HS-5 (cell line): Measurements from ENCODE around the gene CTNNB1.

Experiments
- DNase-seq: peaks from one replicate; pipeline ENCODE4 v3.0.0-alpha.2; 2012; ENCODE audit warnings: low read depth

The CTNNB1 gene

DNA sequence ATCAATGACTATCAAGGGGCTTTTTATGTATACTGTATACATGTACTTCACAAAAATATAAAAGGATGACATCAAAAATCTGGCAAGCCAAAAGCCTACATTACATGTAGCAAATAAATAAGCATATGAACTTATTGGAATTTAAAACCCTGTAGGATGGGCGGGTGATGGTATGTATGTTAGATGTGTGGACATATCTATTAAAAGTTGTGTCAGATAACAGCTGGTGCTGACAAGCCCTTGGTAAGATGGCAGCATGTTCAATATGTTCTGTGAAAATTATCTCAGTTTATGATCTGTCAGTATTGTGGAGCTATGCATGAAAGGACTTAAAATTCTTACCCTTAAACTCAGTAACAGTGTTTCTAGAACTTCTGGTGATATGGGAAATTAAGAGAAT is 20.1 kb downstream of the CTNNB1 start:
- no peak for DNase-seq

DNA sequence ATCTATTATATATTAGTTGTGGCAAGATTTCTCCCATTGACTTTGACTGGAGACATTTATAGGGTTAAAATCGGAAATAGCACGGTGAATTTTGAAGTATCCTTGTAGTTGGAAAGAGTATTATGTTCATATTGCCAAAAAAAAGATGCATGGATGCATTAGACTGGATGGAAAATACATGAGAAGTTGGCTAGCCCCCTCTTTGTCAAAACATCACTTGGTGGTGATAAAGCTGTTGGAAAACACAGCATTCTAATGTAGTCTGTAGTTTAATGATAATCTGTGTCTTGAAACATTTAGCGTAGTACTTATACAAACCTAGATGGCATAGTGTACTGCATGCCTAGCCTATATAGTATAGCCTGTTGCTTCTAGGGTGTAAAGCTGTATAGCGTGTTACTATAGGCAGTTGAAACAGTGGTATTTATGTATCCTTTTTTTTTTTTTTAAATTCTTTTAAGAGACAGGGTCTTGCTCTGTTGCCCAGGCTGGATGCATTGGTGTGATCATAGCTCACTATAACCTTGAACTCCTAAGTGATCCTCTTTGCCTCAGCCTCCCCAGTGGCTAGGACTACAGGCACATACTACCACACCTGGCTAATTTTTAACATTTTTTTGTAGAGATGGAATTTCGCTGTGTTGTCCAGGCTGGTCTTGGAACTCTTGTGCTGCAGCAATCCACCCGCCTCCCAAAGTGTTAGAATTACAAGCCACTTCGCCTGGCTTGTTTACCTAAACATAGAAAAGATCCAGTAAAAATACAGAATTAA is 21.8 kb downstream of the CTNNB1 start:
- no peak for DNase-seq

- DNase-seq: no peak
These were observed 22.7 kb downstream of the CTNNB1 start for GRCh38 chr3:41222012-41222411.

GRCh38 chr3:41222501-41222900 is 23.2 kb downstream of the CTNNB1 start:
- DNase-seq: no peak

DNA sequence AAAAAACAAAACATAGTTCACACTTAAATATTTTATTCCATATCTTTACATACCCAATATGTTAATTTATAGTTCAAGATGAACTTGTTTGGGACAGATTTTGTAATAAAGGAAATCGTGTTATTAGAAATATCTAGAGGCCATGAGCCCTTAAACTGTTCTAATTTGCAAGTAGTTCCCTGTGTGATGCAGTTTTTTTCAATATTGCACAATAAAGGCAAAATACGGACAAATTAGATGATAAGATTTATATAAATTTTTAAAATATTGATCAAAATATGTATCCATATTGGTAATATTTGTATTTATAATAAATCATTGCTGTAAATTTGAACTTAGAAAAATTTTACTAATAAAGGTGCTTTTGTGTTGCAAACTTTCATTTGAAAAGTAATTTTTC is 23.8 kb downstream of the CTNNB1 start:
- DNase-seq: no peak

- DNase-seq: no peak
These were observed 24.4 kb downstream of the CTNNB1 start for GRCh38 chr3:41223691-41224090.

- DNase-seq: peak; percentile 63
These were observed 25.0 kb downstream of the CTNNB1 start for GRCh38 chr3:41224120-41224806.

DNA sequence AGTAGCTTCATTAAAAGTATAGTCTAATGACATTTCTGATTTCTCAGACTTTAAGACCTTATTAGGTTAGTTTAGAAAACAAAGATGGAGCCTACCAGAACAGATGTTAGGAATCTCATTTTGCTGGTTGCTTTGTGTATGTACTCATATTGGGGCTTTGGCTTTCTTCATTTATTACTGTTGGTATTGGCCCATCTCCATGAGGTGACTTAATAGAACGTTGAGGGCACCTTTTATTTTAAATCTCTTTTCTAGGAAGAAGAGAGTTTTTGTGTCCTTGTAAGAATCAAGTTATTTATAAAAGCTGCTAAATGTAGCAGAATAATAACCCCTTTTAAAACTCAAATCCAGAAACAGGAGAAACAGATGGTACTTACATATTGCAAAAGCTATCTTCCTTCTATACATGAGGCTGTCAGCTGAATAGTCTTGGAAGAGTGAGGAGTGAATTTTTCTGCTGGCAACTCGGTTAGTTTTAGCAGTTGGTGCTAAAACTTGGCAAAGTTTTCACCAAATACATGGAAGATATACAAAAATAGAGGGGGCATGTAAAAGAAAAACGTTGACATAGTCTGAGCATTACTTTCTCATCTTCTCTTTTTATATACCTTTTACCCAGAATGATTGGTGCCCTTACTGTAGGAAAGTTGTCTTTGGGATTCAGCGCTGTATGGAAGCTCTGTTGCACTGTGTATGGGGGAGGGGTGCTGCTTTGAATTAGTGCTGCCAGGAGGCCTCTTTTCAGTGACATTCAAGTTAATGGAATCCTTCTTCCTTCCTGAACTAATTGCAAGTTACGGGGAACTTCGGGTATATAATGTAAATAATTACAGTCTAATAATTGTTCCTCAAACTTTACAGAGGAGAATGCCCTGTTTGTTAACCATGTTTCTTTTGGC is 35.8 kb downstream of the CTNNB1 start:
- no peak for DNase-seq

GRCh38 chr3:41236228-41236627 is 36.9 kb downstream of the CTNNB1 start:
- no peak for DNase-seq

GRCh38 chr3:41237907-41238306 is 38.6 kb downstream of the CTNNB1 start:
- no peak for DNase-seq

GRCh38 chr3:41239587-41239986 is 40.3 kb downstream of the CTNNB1 start:
- DNase-seq: no peak

DNA sequence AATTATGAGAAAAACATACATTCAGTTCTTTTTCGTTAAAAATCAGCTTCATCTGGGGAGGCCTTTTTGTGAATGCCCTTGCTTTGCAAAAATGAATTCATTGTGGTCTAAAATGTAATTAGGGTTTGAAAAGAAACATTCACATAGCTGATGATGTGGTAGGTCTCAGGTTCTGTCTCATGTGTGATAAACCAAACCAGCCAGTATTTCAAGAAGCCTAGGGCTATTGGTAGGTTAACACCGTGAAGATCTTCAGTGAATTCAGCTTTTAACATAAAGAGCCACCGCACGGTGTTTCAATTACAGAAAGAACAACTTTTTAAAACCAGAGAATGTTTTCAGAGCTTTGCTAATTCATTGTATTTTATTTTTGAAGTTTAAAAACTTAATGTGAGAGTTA is 41.9 kb downstream of the CTNNB1 start:
- DNase-seq: no peak

GRCh38 chr3:41241800-41242571 is 42.7 kb downstream of the CTNNB1 start:
- no peak for DNase-seq

DNA sequence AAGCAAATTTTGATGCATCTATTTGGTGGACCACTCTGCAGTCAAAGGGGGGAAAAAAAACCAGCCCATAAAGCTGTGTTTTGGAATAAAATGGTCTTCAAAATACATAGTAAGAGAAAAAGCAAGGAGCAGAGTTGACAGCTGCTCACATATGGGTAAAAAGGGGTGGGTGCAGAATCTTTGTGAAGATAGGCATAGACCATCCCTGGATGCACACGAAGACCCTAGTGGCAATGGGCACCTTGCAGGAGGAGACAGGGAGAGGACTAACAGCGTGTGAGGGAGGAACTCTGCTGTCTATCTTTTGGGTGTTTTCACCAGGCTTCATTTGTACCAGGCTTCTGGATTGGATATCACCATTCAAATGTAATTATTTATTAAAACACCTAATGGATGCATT is 43.9 kb downstream of the CTNNB1 start:
- no peak for DNase-seq

GRCh38 chr3:41244620-41245336 is 45.5 kb downstream of the CTNNB1 start:
- no peak for DNase-seq

GRCh38 chr3:41247055-41248004 is 48.0 kb downstream of the CTNNB1 start:
- DNase-seq: no peak

DNA sequence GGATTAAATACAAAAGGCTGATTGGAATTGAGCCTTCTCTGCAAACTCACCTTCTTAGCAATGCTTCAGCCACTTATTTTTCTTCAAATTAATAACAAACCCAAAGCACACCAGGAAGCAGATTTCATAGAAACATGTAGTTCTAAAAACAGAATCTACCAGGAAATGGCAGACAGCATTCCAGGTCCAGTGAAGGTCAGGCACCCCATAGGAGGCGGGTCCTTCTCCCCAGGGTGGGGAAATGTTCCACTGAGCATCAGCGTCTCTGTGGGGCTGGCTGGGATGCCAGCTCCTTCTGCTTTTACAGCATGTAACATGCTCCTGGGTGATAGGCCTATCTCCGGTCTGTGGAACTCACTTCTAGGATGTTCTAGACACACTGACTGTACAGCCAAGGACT is 49.2 kb downstream of the CTNNB1 start:
- DNase-seq: no peak

DNA sequence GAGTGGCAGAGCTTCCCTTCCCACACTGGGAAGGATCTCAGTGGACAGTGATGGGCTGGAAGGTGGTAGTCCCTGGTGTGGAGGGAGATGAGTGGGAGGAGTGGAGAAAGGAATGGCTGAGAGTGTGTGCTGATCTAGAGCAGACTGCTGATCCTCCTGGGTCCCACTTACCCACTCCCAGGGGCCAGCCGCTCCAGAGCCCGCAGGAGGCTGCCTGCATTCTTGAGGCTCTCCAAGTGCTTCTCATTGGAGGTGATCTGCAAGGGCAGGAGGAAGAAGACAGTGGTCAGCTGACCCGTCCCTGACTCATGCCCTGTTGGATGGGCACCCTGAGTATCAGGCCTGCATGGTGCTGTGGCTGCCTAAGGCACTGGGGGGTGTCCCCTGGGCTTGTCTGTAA is 50.0 kb downstream of the CTNNB1 start:
- no peak for DNase-seq

DNA sequence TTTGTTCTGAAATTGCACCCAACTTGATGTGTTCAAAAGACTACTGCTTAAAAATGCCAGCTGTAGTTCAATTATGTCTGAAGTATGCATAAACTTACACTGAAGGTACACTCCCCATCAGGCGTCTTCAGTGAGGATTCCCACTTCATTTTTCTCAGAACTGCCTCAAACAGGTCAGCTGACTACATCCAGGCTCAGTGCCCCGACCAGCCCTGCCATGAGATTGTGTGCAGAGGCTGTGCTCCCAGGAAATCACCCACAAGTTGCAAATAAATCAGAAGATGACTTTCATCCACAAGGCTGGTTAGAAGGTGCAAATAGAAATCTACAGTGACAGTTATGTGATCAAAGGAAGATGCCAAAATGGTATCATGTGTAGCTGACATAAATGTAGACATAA is 51.5 kb downstream of the CTNNB1 start:
- DNase-seq: no peak

DNA sequence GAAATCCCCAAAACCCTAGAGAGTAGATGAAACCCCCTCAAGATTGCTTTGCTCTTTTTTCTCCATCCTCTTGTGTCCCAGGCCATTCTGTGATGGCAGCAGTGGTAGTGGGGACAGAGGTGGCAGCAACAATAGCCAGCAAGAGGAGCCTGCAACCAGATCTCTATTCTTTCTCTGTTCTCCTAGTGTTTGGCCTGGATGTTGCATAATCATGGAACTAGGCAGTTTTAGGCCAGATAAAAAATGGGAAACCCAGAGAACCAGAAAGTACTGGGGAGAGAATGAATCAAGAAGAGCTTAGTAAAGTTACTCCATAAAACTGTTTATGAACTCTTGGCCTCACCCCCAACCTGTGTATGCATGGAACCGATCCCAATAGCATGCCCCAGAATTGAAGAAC is 52.3 kb downstream of the CTNNB1 start:
- DNase-seq: no peak
